Activated naive CD4-positive, alpha-beta T cell treated with anti-CD3 and anti-CD28 coated beads, Interleukin-2, amount 10 ng/mL, durations not matched to agents 7 days and 5 days (primary cell): ENCODE measurements around the gene MICALL2.

Source experiments
- CTCF ChIA-PET: fragments of 350-600 bp; sonication (Branson Sonifier 250); formaldehyde crosslinking; loops from one replicate; lab custom pipeline; 2021; ENCODE audit warnings: antibody characterized with exemption; lab: Charles Lee
- DNase-seq: peaks from one replicate; pipeline ENCODE4 v3.0.0-alpha.2; 2020
- H3K27ac Mint-ChIP-seq: one replicate; pipeline ENCODE4 v1.8.0; 2021; ENCODE audit warnings: mild to moderate bottlenecking, moderate library complexity, mixed read lengths
- H3K27me3 Mint-ChIP-seq: one replicate; pipeline ENCODE4 v1.8.0; 2021; ENCODE audit warnings: mild to moderate bottlenecking, mixed read lengths
- H3K36me3 Mint-ChIP-seq: one replicate; pipeline ENCODE4 v1.8.0; 2021; ENCODE audit warnings: mixed read lengths
- H3K4me1 Mint-ChIP-seq: one replicate; pipeline ENCODE4 v1.8.0; 2021; ENCODE audit warnings: mixed read lengths
- H3K4me3 Mint-ChIP-seq: one replicate; pipeline ENCODE4 v1.8.0; 2021; ENCODE audit warnings: mild to moderate bottlenecking, moderate library complexity, mixed read lengths
- H3K9me3 Mint-ChIP-seq: one replicate; pipeline ENCODE4 v1.8.0; 2021; ENCODE audit warnings: mixed read lengths

MICALL2 gene

DNA sequence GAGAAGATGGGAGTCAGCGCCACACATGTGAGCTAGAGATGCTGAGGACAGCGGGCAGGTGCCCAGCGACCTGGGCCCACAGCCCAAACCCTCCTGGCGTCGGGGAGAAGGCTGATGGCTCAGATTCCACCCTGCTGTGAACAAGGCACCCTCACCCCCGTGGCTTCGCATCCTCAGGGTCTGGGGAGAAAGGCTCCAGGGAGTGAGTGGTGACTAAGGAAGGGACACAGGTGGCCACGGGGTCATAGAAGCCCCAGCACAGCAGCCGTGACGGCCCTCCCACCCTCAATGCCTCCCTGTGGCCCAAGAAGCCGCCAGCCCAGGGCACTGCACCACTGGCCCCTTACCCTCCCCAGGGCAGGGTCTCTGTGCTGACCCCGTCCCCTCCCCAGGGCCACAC is 25.3 kb upstream of the MICALL2 start:
- Mint-ChIP-seq H3K4me3 (no peak overlapping the region), H3K36me3 (peaks cover 25% of the 10 kb centered on the region), H3K4me1 (no peaks in the 10 kb centered on the region), H3K9me3 (no peaks in the 10 kb centered on the region), H3K27me3 (no peaks in the 10 kb centered on the region), H3K27ac (no peak overlapping the region)
- no peak for DNase-seq
- CTCF ChIA-PET = no interaction called here

DNA sequence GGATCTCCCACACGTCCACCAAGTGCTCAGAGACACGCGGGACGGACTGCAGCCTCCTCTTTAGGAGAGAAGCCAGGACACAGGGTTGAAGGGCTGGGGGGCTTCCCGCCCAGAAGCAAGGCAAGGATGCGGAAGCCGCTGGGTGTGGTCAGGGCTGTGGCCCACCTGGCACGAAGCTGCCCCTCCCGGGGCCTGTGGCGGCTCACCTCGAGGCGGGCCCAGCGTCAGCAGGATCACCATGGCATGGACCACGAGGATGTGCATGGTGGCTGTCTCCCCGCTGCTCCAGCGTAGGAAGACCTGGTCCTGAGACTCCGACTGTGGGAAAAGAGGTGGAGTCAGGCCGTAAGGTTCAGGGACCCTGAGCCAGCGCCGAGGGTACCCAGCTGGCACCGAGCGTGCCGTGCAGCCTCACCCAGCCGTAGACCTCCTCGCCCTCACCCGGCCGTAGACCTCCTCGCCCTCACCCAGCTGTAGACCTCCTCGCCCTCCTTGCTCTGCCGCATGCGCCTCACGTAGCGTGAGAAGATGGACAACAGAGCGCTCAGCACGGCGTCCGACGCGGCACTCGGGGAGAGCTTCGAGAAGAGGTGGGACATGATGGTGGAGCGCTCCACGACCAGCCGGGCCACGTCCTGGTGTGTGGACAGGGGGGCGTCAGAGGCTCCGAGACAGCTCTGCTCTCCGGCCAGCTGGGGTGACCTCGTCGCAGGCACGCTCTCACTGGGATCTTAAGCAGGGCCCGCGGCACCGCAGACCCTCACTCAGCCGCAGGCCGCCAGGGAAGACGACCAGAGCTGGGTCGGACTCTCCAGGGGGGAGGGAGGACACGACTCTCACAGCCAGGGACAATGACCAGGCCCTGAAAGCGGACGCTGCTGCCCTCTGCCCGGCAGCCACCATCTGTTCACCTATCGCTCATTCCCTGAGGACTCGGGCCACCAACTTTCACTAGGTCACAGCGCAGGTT is 24.6 kb upstream of the MICALL2 start:
- Mint-ChIP-seq H3K4me3 (no peak overlapping the region), H3K36me3 (peaks cover 22% of the 10 kb centered on the region), H3K9me3 (no peaks in the 10 kb centered on the region), H3K27me3 (no peaks in the 10 kb centered on the region), H3K27ac (no peak overlapping the region), H3K4me1 (no peaks in the 10 kb centered on the region)
- no peak for DNase-seq
- CTCF ChIA-PET = no interaction called here

DNA sequence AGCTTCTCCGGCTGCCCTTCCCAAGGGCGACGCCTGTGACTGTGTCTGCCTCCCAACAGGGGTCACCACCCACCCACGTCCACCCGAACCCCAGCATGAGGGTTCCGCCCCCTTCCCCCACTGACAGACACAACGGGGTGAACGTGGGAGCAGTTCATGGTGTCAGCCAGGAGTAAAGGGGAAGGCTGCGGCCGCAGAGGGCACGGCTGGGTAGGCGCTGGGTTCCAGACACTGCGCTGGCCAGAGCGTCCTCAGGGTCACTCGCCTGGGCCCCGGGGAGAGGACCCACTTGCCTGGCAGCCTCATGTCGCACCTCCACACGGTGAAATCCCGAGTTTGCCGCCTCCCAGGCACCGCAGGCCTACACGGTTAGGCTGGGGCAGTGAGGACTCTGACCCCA is 23.8 kb upstream of the MICALL2 start:
- H3K4me3 Mint-ChIP-seq = no peak overlapping the region

DNA sequence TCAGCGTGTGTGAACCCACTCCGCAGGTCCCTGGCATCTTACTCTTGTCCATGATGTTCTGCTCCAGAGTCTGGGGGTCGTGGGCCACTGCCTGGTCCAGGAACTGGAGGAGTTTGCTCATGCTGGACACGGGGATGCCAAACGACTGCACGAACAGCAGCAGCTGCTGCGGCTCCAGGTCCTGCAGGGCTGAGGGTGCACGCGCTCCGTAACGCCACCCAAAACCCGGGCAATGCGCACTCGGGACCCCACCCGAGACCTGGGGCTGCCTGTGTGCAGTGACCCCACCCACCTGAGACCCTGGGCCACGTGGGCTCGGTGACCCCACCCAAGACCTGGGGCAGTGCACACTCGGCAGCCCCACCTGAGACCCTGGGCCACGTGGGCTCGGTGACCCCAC is 22.0 kb upstream of the MICALL2 start:
- no peak for DNase-seq
- no peak overlapping the region for H3K27ac Mint-ChIP-seq
- H3K4me1 Mint-ChIP-seq = no peaks in the 10 kb centered on the region
- peaks cover 18% of the 10 kb centered on the region for H3K36me3 Mint-ChIP-seq
- no peaks in the 10 kb centered on the region for H3K27me3 Mint-ChIP-seq
- H3K4me3 Mint-ChIP-seq = no peak overlapping the region
- H3K9me3 Mint-ChIP-seq = no peaks in the 10 kb centered on the region
- CTCF ChIA-PET = no interaction called here

More for the DNA sequence above, 23.8 kb upstream of the MICALL2 start:
- Mint-ChIP-seq H3K9me3 (no peaks in the 10 kb centered on the region), H3K36me3 (peaks cover 18% of the 10 kb centered on the region), H3K27me3 (no peaks in the 10 kb centered on the region), H3K27ac (no peak overlapping the region), H3K4me1 (no peaks in the 10 kb centered on the region)
- CTCF ChIA-PET = no interaction called here
- DNase-seq = no peak

DNA sequence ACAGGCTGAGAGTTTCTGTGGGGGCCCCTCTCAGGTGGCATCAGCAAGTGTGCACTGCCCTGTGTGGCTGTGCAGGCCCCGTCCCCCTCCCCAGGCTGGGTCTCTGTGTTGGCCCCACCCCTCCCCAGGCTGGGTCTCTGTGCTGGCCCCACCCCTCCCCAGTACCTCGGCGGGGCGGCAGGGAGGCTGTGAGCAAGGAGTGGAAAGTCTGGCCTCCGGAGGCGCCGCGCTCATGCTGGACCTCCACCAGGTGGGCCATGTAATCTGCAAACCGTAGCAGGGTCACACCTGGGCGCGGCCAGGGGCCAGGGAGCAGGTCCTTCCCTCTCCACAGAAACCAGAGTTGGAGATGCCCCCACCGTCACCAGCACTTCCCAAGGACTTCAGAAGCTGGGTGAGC is 21.4 kb upstream of the MICALL2 start:
- H3K27me3 Mint-ChIP-seq = no peaks in the 10 kb centered on the region
- H3K27ac Mint-ChIP-seq = no peak overlapping the region
- H3K4me1 Mint-ChIP-seq = no peaks in the 10 kb centered on the region
- H3K36me3 Mint-ChIP-seq = peaks cover 14% of the 10 kb centered on the region
- DNase-seq = no peak
- CTCF ChIA-PET = no interaction called here
- H3K9me3 Mint-ChIP-seq = no peaks in the 10 kb centered on the region
- H3K4me3 Mint-ChIP-seq = no peak overlapping the region

DNA sequence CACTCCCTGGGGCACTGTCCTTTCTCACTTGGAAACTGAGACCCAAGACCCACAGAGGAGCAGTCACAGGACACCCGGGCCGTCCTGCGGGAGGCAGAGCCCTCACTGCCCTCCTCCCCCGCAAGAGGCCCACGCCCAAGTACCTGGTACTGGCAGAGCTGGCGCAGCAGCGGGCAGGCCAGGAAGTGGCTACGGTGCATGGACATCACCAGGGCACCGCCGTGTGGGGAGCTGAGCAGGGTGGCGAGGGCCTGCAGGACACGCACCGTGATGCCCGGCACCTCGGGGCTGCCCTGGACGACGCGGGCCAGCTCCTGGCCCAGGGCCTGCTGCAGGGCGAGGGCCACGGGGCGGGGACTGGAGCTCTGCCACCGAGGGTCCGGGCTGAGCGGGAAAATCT is 20.0 kb upstream of the MICALL2 start:
- Mint-ChIP-seq H3K4me3 (no peak overlapping the region), H3K9me3 (no peaks in the 10 kb centered on the region), H3K4me1 (peaks cover 6% of the 10 kb centered on the region), H3K27ac (no peak overlapping the region), H3K27me3 (no peaks in the 10 kb centered on the region), H3K36me3 (peaks cover 10% of the 10 kb centered on the region)
- CTCF ChIA-PET = no interaction called here
- no peak for DNase-seq

DNA sequence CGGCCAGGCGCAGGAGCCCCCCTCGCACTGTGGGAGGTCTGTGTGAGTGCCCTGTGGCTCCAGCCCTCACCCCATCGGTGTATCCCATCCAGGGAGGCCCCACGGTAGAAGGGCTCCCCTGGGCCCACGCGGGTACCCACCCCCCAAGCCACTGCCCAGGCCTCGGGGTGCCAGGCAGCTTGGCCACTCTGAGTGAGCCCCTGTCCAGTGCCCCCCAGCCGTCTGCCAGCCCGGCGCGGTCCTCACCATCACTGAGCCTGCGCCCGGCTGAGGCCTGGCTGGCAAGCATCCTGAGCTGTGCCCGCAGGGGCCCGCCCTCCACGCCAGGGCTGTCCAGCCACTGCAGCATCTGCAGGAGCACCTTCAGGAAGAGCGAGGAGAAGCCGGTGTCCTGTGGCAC is 19.2 kb upstream of the MICALL2 start:
- Mint-ChIP-seq H3K4me3 (no peak overlapping the region), H3K27me3 (no peaks in the 10 kb centered on the region), H3K36me3 (peaks cover 5% of the 10 kb centered on the region), H3K27ac (no peak overlapping the region), H3K4me1 (peaks cover 12% of the 10 kb centered on the region), H3K9me3 (no peaks in the 10 kb centered on the region)
- CTCF ChIA-PET = no interaction called here
- no peak for DNase-seq

DNA sequence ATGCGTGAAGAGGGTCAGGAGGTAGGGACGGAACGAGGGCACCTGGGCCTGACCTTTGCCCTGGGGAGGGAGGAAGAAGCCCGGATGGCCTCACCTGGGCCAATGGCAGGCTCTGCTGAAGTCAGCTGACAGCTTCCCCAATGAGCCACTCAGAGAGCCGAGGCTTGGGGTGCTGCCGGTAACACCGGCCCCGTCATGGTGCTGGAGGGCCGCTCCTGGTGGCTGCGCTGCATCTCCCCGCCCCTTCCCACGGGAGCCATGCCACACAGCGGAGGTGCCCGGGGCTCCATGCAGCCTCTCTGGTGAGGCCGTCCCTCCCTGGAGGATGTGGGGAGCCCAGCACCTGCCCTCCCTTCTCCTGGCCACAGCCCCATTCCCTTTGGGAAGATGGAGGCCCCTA is 17.6 kb upstream of the MICALL2 start:
- H3K9me3 Mint-ChIP-seq = no peaks in the 10 kb centered on the region
- CTCF ChIA-PET = no interaction called here
- no peaks in the 10 kb centered on the region for H3K27me3 Mint-ChIP-seq
- H3K36me3 Mint-ChIP-seq = peaks cover 2% of the 10 kb centered on the region
- H3K4me3 Mint-ChIP-seq = no peak overlapping the region
- H3K27ac Mint-ChIP-seq = no peak overlapping the region
- peaks cover 14% of the 10 kb centered on the region for H3K4me1 Mint-ChIP-seq
- DNase-seq = no peak

DNA sequence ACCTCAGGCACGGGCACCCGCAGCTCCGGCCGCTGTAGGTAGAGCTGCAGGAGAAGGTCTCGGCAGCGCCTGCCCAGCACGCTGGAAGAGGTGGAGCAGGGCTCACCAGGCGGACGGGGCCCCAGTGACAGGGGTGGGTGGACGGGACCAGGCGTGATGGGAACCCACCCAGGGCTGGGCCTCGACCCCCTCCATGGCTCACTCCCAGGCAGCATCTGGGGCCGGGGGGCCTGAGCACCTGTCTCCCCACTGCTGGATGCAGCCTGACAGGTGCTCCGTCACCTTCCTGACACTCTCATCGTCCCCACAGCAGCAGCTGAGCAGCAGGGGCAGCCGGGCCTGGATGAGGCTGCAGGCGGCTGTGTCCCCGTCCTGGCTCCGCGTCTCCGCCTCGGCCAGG is 16.7 kb upstream of the MICALL2 start:
- Mint-ChIP-seq H3K27me3 (no peaks in the 10 kb centered on the region), H3K4me3 (no peak overlapping the region), H3K27ac (no peak overlapping the region), H3K36me3 (peaks cover 1% of the 10 kb centered on the region), H3K9me3 (no peaks in the 10 kb centered on the region), H3K4me1 (peaks cover 14% of the 10 kb centered on the region)
- no peak for DNase-seq
- CTCF ChIA-PET = interaction anchor here (2.5 kb wide), 1 partner anchor 227 kb away, joined by 6 read pairs; no protein-coding TSS in a partner anchor

DNA sequence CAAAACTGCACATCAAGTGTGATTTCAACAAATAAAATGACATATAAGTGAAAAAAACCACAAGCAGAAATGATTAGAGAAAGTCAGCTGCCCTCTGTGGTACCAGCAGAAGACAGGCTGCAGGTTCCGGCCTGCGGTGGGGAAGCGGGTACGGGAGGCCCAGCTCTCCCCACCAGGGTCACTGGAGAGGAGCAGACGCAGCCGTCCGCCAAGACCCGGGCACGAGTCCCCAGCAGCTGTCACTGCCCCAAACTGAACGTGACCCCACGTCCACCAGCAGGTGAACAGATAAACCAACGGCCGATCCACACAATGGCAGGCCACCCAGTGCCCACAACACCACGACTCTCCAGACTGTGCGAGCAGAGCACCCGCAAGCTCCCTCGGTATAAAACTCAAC is 16.1 kb upstream of the MICALL2 start:
- Mint-ChIP-seq H3K4me1 (peaks cover 14% of the 10 kb centered on the region), H3K36me3 (peaks cover 1% of the 10 kb centered on the region), H3K9me3 (no peaks in the 10 kb centered on the region), H3K4me3 (no peak overlapping the region), H3K27ac (peak overlapping the region; percentile 45), H3K27me3 (no peaks in the 10 kb centered on the region)
- CTCF ChIA-PET = interaction anchor here (1.4 to 2.5 kb wide), 4 partner anchors 58 to 281 kb away, joined by 4 to 24 read pairs (median 8); no protein-coding TSS in a partner anchor
- DNase-seq = no peak

DNA sequence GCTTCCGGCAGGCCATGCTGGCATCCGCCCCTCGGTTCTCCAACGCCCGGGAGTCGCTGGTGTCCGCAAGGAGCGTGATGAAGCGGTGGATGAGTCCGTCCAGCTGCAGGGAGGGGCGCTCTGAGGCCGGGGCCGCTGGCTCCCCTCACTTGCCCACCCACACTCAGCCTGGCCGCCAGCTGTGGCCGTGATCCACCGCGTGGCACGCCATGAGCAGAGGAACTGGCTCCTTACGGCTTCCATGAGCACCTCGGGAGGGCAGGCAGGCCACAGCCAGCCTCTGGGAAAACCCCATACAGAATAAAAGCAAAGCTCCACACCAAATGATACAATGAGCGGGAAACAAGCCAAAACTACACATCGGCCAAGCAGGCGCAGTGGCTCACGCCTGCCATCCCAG is 15.5 kb upstream of the MICALL2 start:
- no peak overlapping the region for H3K27ac Mint-ChIP-seq
- H3K9me3 Mint-ChIP-seq = no peaks in the 10 kb centered on the region
- CTCF ChIA-PET = interaction anchor here (0.7 to 2.5 kb wide), 11 partner anchors 12 to 281 kb away, joined by 3 to 24 read pairs (median 4); no protein-coding TSS in a partner anchor
- DNase-seq = no peak
- H3K36me3 Mint-ChIP-seq = peaks cover 1% of the 10 kb centered on the region
- no peaks in the 10 kb centered on the region for H3K27me3 Mint-ChIP-seq
- peaks cover 14% of the 10 kb centered on the region for H3K4me1 Mint-ChIP-seq
- no peak overlapping the region for H3K4me3 Mint-ChIP-seq

DNA sequence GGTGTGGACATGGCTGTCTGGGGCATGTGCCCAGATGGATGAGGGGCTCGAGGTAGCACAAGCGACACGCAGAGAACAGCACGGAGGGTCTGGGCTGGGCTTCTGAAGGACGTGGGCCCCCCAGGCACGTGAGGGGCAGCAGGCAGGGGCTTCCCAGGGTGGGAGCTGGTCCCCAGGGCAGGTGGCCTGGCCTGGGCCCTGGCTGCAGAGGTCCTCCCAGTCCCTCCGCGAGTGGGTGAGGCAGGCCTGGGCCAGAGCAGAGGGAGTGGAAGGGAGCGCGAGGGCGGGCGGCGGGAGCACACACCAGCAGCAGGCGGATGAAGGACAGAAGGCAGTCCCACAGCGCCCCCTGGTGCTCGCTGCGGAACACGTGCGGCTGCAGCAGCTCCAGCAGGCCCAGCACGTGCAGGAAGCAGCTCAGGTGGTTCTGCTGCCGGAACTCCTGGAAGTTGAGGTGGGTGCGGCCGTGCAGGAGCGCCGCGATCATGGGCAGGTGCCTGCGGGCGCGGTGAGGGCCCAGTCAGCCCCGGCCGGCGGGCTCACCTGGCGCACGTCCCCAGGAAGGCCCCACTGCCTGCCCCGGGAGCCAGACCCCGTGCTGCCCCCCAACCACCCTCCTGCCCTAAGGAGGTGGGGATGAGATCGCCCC is 14.7 kb upstream of the MICALL2 start:
- H3K27me3 Mint-ChIP-seq = no peaks in the 10 kb centered on the region
- no peak overlapping the region for H3K27ac Mint-ChIP-seq
- DNase-seq = peak; percentile 93
- peaks cover 1% of the 10 kb centered on the region for H3K36me3 Mint-ChIP-seq
- no peak overlapping the region for H3K4me3 Mint-ChIP-seq
- CTCF ChIA-PET = interaction anchor here (0.7 to 2.5 kb wide), 11 partner anchors 11 to 280 kb away, joined by 3 to 24 read pairs (median 4); no protein-coding TSS in a partner anchor
- H3K4me1 Mint-ChIP-seq = peaks cover 14% of the 10 kb centered on the region
- no peaks in the 10 kb centered on the region for H3K9me3 Mint-ChIP-seq

DNA sequence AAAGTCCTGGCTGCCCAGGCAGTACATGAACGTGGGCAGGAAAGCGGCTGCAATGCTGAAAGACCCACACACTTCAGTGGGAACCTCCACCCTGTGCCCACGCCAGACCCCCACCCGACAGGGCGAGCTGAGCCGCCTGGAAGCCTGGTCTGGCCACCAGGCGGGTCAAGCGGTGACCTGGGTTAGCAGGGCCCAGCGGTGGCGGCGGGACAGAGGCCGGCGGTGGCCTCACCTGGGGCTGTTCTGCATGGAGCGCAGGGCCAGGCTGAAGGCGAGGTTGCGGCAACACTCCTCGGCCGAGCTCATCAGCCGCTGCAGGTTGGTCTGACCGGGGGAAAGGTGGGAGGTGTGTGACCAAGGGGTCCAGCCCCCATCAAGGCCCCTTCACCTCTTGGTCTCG is 11.6 kb upstream of the MICALL2 start:
- Mint-ChIP-seq H3K27me3 (no peaks in the 10 kb centered on the region), H3K4me3 (no peak overlapping the region), H3K27ac (no peak overlapping the region), H3K4me1 (peaks cover 14% of the 10 kb centered on the region), H3K36me3 (peaks cover 1% of the 10 kb centered on the region), H3K9me3 (no peaks in the 10 kb centered on the region)
- no peak for DNase-seq
- CTCF ChIA-PET = no interaction called here

DNA sequence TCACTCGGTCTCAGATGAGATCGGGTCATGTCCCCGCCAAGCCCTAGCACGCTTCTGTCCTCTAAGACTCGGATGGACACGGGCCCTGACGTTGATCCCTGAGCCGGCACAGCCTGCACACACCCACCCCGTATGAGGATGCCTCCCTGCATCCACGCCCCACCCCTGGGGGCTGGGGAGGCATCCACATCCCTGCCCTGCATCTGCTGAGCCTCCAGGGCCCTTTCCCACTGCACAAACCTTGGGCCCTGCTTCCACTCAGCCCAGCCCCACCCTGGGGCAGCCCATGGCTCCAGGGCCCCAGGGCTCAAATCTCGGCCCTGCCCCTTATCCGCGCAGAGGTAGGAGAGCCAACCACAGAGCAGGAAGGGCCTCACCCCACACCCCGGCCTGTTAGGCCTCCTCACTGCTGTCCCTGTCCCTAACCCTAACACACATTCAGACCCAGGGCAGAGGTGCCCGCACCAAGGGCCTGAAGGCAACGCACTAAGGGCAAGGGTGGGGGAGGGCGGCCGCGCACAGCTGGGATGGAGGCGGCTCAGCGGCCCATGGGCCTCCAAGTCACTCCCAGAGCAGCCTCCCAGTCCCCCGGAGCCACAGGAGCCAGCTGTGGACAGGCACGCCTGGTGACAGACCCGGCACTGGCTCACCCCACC is 9.5 kb upstream of the MICALL2 start:
- H3K27me3 Mint-ChIP-seq = no peaks in the 10 kb centered on the region
- H3K36me3 Mint-ChIP-seq = peaks cover 1% of the 10 kb centered on the region
- H3K9me3 Mint-ChIP-seq = no peaks in the 10 kb centered on the region
- H3K27ac Mint-ChIP-seq = no peak overlapping the region
- no peak overlapping the region for H3K4me3 Mint-ChIP-seq
- H3K4me1 Mint-ChIP-seq = peaks cover 5% of the 10 kb centered on the region
- CTCF ChIA-PET = no interaction called here
- DNase-seq = no peak
